HepG2 (cell line): ENCODE measurements around the gene SEPTIN5.
"Not testable (repeated sequence)": the region's sequence is repeated elsewhere in the genome, so short reads cannot be mapped to it uniquely, and the experiment has no call there.

Source experiments
- ARNTL ChIP-seq: sonication (generic); formaldehyde crosslinking; IDR thresholded peaks from 2 replicates; pipeline ENCODE4 v1.4.0; 2020; ENCODE audit warnings: mild to moderate bottlenecking, missing genetic modification reagents
- BCL6 ChIP-seq: IDR thresholded peaks from 2 replicates; pipeline ENCODE4 v1.6.1; 2016; ENCODE audit warnings: missing genetic modification reagents, missing compliant biosample characterization
- CTCF ChIP-seq: sonication (generic); formaldehyde crosslinking; IDR thresholded peaks from 2 replicates; pipeline ENCODE4 v1.5.0; 2020; ENCODE audit warnings: mild to moderate bottlenecking, missing genetic modification reagents, moderate library complexity
- E2F5 ChIP-seq: sonication (generic); formaldehyde crosslinking; conservative IDR thresholded peaks from 2 replicates; pipeline ENCODE4 v1.4.0; 2020; ENCODE audit warnings: missing genetic modification reagents
- EZH2 ChIP-seq: conservative IDR thresholded peaks from 2 replicates; pipeline ENCODE4 v1.6.1; 2012; ENCODE audit warnings: mild to moderate bottlenecking, low read depth, low read length, moderate library complexity
- FOXM1 ChIP-seq: sonication (generic); formaldehyde crosslinking; IDR thresholded peaks from 2 replicates; pipeline ENCODE4 v1.5.0; 2020; ENCODE audit warnings: missing genetic modification reagents
- GABPA ChIP-seq, 2 experiments: IDR thresholded peaks; 2 replicates each; pipeline ENCODE4 v1.6.1; 2011 to 2016; ENCODE audit warnings: low read depth in 2 of 2, low read length in 1 of 2, missing biosample characterization in 1 of 2, missing genetic modification characterization in 1 of 2
- GLI4 ChIP-seq: sonication (generic); formaldehyde crosslinking; IDR thresholded peaks from 2 replicates; pipeline ENCODE4 v1.5.1; 2020; ENCODE audit warnings: missing genetic modification reagents, mild to moderate bottlenecking, moderate library complexity, borderline replicate concordance
- HNRNPH1 ChIP-seq: fragments of 200-400 bp; formaldehyde crosslinking; optimal IDR thresholded peaks from 2 replicates; pipeline ENCODE3; 2017; ENCODE audit warnings: mild to moderate bottlenecking, low read depth, low read length
- POLR2AphosphoS5 ChIP-seq: IDR thresholded peaks from 2 replicates; pipeline ENCODE4 v1.6.1; 2012; ENCODE audit warnings: low read depth, low read length
- SP1 ChIP-seq, 2 experiments: fragments of 450-650 bp in 1 of 2; sonication (generic) in 1 of 2; formaldehyde crosslinking in 1 of 2; IDR thresholded peaks; 2 replicates each; pipeline versions ENCODE4 v1.4.0 to v1.6.1; 2016 to 2020; ENCODE audit warnings: missing genetic modification reagents in 1 of 2
- ZNF512 ChIP-seq: sonication (generic); formaldehyde crosslinking; IDR thresholded peaks from 2 replicates; pipeline ENCODE4 v1.4.0; 2020; ENCODE audit warnings: mild to moderate bottlenecking, missing genetic modification reagents
- TF ChIP-seq, protein P1 (sequence below): IDR thresholded peaks from 2 replicates; pipeline ENCODE4 v1.6.1; 2016; ENCODE audit warnings: missing compliant biosample characterization, missing genetic modification reagents, borderline replicate concordance
- TF ChIP-seq, protein P2 (sequence below): sonication (generic); formaldehyde crosslinking; IDR thresholded peaks from 2 replicates; pipeline ENCODE4 v1.4.0; 2020; ENCODE audit warnings: missing genetic modification reagents, borderline replicate concordance

GRCh38 chr22:19676437-19676836, 37.9 kb upstream of the SEPTIN5 start:
- TF ChIP-seq GLI4; FOXM1 (CRISPR knock-in tag); ZNF512 (CRISPR knock-in tag); HNRNPH1; SP1 (IDR thresholded peaks at IDR 0.05); SP1 (CRISPR knock-in tag; IDR thresholded peaks at IDR 0.05); POLR2AphosphoS5; BCL6 (CRISPR knock-in tag); E2F5; GABPA (IDR thresholded peaks at IDR 0.05; ENCODE audit: low read depth, low read length); GABPA (CRISPR knock-in tag; IDR thresholded peaks at IDR 0.05; ENCODE audit: low read depth); ARNTL; EZH2; CTCF (CRISPR knock-in tag): not testable (repeated sequence)
- TF ChIP-seq, protein P1, sequence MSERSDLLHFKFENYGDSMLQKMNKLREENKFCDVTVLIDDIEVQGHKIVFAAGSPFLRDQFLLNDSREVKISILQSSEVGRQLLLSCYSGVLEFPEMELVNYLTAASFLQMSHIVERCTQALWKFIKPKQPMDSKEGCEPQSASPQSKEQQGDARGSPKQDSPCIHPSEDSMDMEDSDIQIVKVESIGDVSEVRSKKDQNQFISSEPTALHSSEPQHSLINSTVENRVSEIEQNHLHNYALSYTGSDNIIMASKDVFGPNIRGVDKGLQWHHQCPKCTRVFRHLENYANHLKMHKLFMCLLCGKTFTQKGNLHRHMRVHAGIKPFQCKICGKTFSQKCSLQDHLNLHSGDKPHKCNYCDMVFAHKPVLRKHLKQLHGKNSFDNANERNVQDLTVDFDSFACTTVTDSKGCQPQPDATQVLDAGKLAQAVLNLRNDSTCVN (CRISPR knock-in tag), result not testable (repeated sequence)
- TF ChIP-seq, protein P2, sequence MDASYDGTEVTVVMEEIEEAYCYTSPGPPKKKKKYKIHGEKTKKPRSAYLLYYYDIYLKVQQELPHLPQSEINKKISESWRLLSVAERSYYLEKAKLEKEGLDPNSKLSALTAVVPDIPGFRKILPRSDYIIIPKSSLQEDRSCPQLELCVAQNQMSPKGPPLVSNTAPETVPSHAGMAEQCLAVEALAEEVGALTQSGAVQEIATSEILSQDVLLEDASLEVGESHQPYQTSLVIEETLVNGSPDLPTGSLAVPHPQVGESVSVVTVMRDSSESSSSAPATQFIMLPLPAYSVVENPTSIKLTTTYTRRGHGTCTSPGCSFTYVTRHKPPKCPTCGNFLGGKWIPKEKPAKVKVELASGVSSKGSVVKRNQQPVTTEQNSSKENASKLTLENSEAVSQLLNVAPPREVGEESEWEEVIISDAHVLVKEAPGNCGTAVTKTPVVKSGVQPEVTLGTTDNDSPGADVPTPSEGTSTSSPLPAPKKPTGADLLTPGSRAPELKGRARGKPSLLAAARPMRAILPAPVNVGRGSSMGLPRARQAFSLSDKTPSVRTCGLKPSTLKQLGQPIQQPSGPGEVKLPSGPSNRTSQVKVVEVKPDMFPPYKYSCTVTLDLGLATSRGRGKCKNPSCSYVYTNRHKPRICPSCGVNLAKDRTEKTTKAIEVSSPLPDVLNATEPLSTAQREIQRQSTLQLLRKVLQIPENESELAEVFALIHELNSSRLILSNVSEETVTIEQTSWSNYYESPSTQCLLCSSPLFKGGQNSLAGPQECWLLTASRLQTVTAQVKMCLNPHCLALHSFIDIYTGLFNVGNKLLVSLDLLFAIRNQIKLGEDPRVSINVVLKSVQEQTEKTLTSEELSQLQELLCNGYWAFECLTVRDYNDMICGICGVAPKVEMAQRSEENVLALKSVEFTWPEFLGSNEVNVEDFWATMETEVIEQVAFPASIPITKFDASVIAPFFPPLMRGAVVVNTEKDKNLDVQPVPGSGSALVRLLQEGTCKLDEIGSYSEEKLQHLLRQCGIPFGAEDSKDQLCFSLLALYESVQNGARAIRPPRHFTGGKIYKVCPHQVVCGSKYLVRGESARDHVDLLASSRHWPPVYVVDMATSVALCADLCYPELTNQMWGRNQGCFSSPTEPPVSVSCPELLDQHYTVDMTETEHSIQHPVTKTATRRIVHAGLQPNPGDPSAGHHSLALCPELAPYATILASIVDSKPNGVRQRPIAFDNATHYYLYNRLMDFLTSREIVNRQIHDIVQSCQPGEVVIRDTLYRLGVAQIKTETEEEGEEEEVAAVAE (CRISPR knock-in tag), result not testable (repeated sequence)
